Measurements from ENCODE around the gene TROAP. TPM values are rescaled to one million over a fixed set of nuclear protein-coding genes. Genes with fewer than 3 reads are reported as not detected.

TROAP gene
- total and polyA plus RNA-seq, 9 of the 15 experiments (the other 6 are each of a cell fraction or from before 2014, with no cell fraction given) = 46.4 to 171 (median 59.8) TPM

- TF ChIP-seq, protein P1, sequence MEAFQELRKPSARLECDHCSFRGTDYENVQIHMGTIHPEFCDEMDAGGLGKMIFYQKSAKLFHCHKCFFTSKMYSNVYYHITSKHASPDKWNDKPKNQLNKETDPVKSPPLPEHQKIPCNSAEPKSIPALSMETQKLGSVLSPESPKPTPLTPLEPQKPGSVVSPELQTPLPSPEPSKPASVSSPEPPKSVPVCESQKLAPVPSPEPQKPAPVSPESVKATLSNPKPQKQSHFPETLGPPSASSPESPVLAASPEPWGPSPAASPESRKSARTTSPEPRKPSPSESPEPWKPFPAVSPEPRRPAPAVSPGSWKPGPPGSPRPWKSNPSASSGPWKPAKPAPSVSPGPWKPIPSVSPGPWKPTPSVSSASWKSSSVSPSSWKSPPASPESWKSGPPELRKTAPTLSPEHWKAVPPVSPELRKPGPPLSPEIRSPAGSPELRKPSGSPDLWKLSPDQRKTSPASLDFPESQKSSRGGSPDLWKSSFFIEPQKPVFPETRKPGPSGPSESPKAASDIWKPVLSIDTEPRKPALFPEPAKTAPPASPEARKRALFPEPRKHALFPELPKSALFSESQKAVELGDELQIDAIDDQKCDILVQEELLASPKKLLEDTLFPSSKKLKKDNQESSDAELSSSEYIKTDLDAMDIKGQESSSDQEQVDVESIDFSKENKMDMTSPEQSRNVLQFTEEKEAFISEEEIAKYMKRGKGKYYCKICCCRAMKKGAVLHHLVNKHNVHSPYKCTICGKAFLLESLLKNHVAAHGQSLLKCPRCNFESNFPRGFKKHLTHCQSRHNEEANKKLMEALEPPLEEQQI (IDR thresholded peaks at IDR 0.05) = no peak
- TF ChIP-seq WHSC1 (IDR thresholded peaks at IDR 0.05; ENCODE audit: low read length) (no peak), ZNF24 (IDR thresholded peaks at IDR 0.05) (no peak), E2F4 (CRISPR knock-in tag; IDR thresholded peaks at IDR 0.05; ENCODE audit: low read depth) (no peak), MITF (IDR thresholded peaks at IDR 0.05) (peak; percentile 60), EHMT2 (IDR thresholded peaks at IDR 0.05) (no peak), NCOA1 (IDR thresholded peaks at IDR 0.05; ENCODE audit: low read depth) (no peak), HDAC8 (tag; IDR thresholded peaks at IDR 0.05) (no peak), ARID2 (IDR thresholded peaks at IDR 0.05) (no peak), HBP1 (CRISPR knock-in tag; IDR thresholded peaks at IDR 0.05) (no peak), SAP30 (IDR thresholded peaks at IDR 0.05; ENCODE audit: borderline replicate concordance, insufficient read depth, low read depth, low read length, poor library complexity, severe bottlenecking) (no peak), RBM34 (IDR thresholded peaks at IDR 0.05; ENCODE audit: borderline replicate concordance, insufficient read depth, low read length) (no peak), ASH1L (IDR thresholded peaks at IDR 0.05; ENCODE audit: borderline replicate concordance, low read depth, partially characterized antibody) (no peak), HCFC1 (IDR thresholded peaks at IDR 0.05; ENCODE audit: low read depth, low read length) (no peak), ATF7 (IDR thresholded peaks at IDR 0.05) (peak; percentile 56), OTX1 (CRISPR knock-in tag; IDR thresholded peaks at IDR 0.05) (no peak), SMARCB1 (IDR thresholded peaks at IDR 0.05; ENCODE audit: insufficient read length, low read depth) (no peak), ZZZ3 (IDR thresholded peaks at IDR 0.05) (no peak), ZNF699 (CRISPR knock-in tag; IDR thresholded peaks at IDR 0.05; ENCODE audit: insufficient replicate concordance) (no peak)
- TF ChIP-seq, protein P2, sequence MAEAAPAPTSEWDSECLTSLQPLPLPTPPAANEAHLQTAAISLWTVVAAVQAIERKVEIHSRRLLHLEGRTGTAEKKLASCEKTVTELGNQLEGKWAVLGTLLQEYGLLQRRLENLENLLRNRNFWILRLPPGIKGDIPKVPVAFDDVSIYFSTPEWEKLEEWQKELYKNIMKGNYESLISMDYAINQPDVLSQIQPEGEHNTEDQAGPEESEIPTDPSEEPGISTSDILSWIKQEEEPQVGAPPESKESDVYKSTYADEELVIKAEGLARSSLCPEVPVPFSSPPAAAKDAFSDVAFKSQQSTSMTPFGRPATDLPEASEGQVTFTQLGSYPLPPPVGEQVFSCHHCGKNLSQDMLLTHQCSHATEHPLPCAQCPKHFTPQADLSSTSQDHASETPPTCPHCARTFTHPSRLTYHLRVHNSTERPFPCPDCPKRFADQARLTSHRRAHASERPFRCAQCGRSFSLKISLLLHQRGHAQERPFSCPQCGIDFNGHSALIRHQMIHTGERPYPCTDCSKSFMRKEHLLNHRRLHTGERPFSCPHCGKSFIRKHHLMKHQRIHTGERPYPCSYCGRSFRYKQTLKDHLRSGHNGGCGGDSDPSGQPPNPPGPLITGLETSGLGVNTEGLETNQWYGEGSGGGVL (CRISPR knock-in tag; IDR thresholded peaks at IDR 0.05) = no peak
These were observed 42.5 kb downstream of the TROAP start (continued) for GRCh38 chr12:49365542-49365941.

All from K562 (cell line).